Mesenchymal stem cell (in vitro differentiated cells and primary cell): Measurements from ENCODE around the gene CLNK.

Experiments
- DNase-seq: peaks from one replicate; pipeline ENCODE4 v3.0.0-alpha.2; 2013
- H2AFZ ChIP-seq: one replicate; pipeline ENCODE4 v1.6.1; 2013; ENCODE audit warnings: low read depth, mild to moderate bottlenecking, control low read depth, inconsistent platforms, low read length, moderate library complexity
- H2AK5ac ChIP-seq: 2 replicates; pipeline ENCODE4 v1.6.1; 2013; ENCODE audit warnings: low read length, moderate library complexity, mild to moderate bottlenecking, inconsistent platforms; ENCODE audit not compliant: severe bottlenecking
- H2BK120ac ChIP-seq: one replicate; pipeline ENCODE4 v1.6.1; 2013; ENCODE audit warnings: low read depth, mild to moderate bottlenecking, inconsistent platforms, low read length, moderate library complexity
- H2BK12ac ChIP-seq, 2 experiments: one replicate each; pipeline ENCODE4 v1.6.1; 2013; ENCODE audit warnings: inconsistent platforms in 2 of 2, low read length in 2 of 2, mild to moderate bottlenecking in 2 of 2, moderate library complexity in 2 of 2, control low read depth in 1 of 2
- H2BK15ac ChIP-seq: one replicate; pipeline ENCODE4 v1.6.1; 2013; ENCODE audit warnings: mild to moderate bottlenecking, low read depth, inconsistent platforms; ENCODE audit not compliant: poor library complexity, severe bottlenecking
- H2BK5ac ChIP-seq: 2 replicates; pipeline ENCODE4 v1.6.1; 2013; ENCODE audit warnings: low read depth, mild to moderate bottlenecking, low read length, control low read depth, inconsistent platforms; ENCODE audit not compliant: poor library complexity, severe bottlenecking
- H3K14ac ChIP-seq, 2 experiments: one replicate each; pipeline ENCODE4 v1.6.1; 2013; ENCODE audit warnings: inconsistent platforms in 2 of 2, low read length in 2 of 2, control low read depth in 1 of 2, mild to moderate bottlenecking in 1 of 2, moderate library complexity in 1 of 2
- H3K18ac ChIP-seq, 2 experiments: one replicate each; pipeline ENCODE4 v1.6.1; 2013; ENCODE audit warnings: inconsistent platforms in 2 of 2, low read length in 2 of 2, control low read depth in 1 of 2, low read depth in 1 of 2, mild to moderate bottlenecking in 1 of 2
- H3K23ac ChIP-seq, 2 experiments: one replicate each; pipeline ENCODE4 v1.6.1; 2013; ENCODE audit warnings: inconsistent platforms in 2 of 2, low read length in 2 of 2, mild to moderate bottlenecking in 2 of 2, moderate library complexity in 2 of 2, control low read depth in 1 of 2
- H3K27ac ChIP-seq: 2 replicates; pipeline ENCODE4 v1.5.1; 2013; ENCODE audit warnings: mild to moderate bottlenecking, moderate library complexity, low read length, control low read depth, inconsistent platforms; ENCODE audit not compliant: poor library complexity, severe bottlenecking
- H3K27me3 ChIP-seq, 2 experiments: 2 replicates each; pipeline versions ENCODE4 v1.6.1 to v1.7.0; 2013; ENCODE audit warnings: low read length in 2 of 2, mild to moderate bottlenecking in 2 of 2, moderate library complexity in 2 of 2, control low read depth in 1 of 2, inconsistent platforms in 1 of 2; ENCODE audit not compliant: control insufficient read depth in 1 of 2, insufficient read depth in 1 of 2
- H3K36me3 ChIP-seq, 2 experiments: 2 replicates each; pipeline versions ENCODE4 v1.6.1 to v1.7.0; 2013; ENCODE audit warnings: low read length in 2 of 2, control low read depth in 1 of 2, inconsistent platforms in 1 of 2, low read depth in 1 of 2, mild to moderate bottlenecking in 1 of 2; ENCODE audit not compliant: insufficient read depth in 2 of 2, control insufficient read depth in 1 of 2
- H3K4ac ChIP-seq, 2 experiments: one replicate each; pipeline ENCODE4 v1.6.1; 2013; ENCODE audit warnings: inconsistent platforms in 2 of 2, low read length in 2 of 2, mild to moderate bottlenecking in 2 of 2, moderate library complexity in 2 of 2, control low read depth in 1 of 2, low read depth in 1 of 2
- H3K4me1 ChIP-seq: 2 replicates; pipeline ENCODE4 v1.6.1; 2013; ENCODE audit warnings: low read depth, low read length, control low read depth; ENCODE audit not compliant: control insufficient read depth, insufficient read depth
- H3K4me2 ChIP-seq: 2 replicates; pipeline ENCODE4 v1.6.1; 2013; ENCODE audit warnings: low read length, mild to moderate bottlenecking, inconsistent platforms; ENCODE audit not compliant: poor library complexity, severe bottlenecking
- H3K4me3 ChIP-seq, 2 experiments: 2 replicates each; pipeline versions ENCODE4 v1.5.1 to v1.7.0; 2013; ENCODE audit warnings: low read length in 2 of 2, mild to moderate bottlenecking in 2 of 2, control low read depth in 1 of 2, low read depth in 1 of 2; ENCODE audit not compliant: insufficient read depth in 1 of 2
- H3K79me1 ChIP-seq: replicated peaks from 2 replicates; pipeline ENCODE4 v1.6.1; 2013; ENCODE audit warnings: mild to moderate bottlenecking, control low read depth, low read length, inconsistent platforms; ENCODE audit not compliant: poor library complexity, severe bottlenecking
- H3K9ac ChIP-seq: 2 replicates; pipeline ENCODE4 v1.7.0; 2013; ENCODE audit warnings: mild to moderate bottlenecking, low read length, moderate library complexity
- H3K9me3 ChIP-seq: 2 replicates; pipeline ENCODE4 v1.7.0; 2013; ENCODE audit warnings: mild to moderate bottlenecking, low read length; ENCODE audit not compliant: control insufficient read depth
- H4K8ac ChIP-seq: one replicate; pipeline ENCODE4 v1.6.1; 2013; ENCODE audit warnings: inconsistent platforms, mild to moderate bottlenecking, low read length, moderate library complexity
- H4K91ac ChIP-seq: one replicate; pipeline ENCODE4 v1.6.1; 2013; ENCODE audit warnings: mild to moderate bottlenecking, low read length, inconsistent platforms
- WGBS: methylation state at CpG from one replicate; pipeline ENCODE4 v1.1.7; 2013; ENCODE audit warnings: mixed read lengths; 5-methylcytosine and 5-hydroxymethylcytosine counted together

The CLNK gene

GRCh38 chr4:10721616-10722015 lies 37.0 kb upstream of the CLNK start:
- no peak overlapping the region for H3K4ac ChIP-seq
- no peaks in the 10 kb centered on the region for H3K79me1 ChIP-seq
- H2BK15ac ChIP-seq = no peak overlapping the region
- H3K36me3 ChIP-seq = no peaks in the 10 kb centered on the region
- H3K9me3 ChIP-seq = no peaks in the 10 kb centered on the region
- H2BK120ac ChIP-seq = no peak overlapping the region
- H3K27me3 ChIP-seq = no peaks in the 10 kb centered on the region
- no peak overlapping the region for H3K9ac ChIP-seq
- H3K14ac ChIP-seq = no peak overlapping the region
- H2AK5ac ChIP-seq = no peak overlapping the region
- H3K4me2 ChIP-seq = no peak overlapping the region
- H3K23ac ChIP-seq = no peak overlapping the region
- no peak overlapping the region for H2AFZ ChIP-seq
- H2BK12ac ChIP-seq = no peak overlapping the region
- no peak overlapping the region for H3K18ac ChIP-seq
- no peak overlapping the region for H3K4me3 ChIP-seq
- DNase-seq = no peak
- no peaks in the 10 kb centered on the region for H3K4me1 ChIP-seq
- H4K8ac ChIP-seq = no peak overlapping the region
- no peak overlapping the region for H4K91ac ChIP-seq
- no peak overlapping the region for H2BK5ac ChIP-seq
- H3K27ac ChIP-seq = no peak overlapping the region
- 92% methylated on average over 3 of the region's 4 CpGs for WGBS

GRCh38 chr4:10716163-10716562 lies 31.6 kb upstream of the CLNK start:
- no peak overlapping the region for H3K9ac ChIP-seq
- H2BK120ac ChIP-seq = no peak overlapping the region
- no peak for DNase-seq
- H2BK15ac ChIP-seq = no peak overlapping the region
- H3K18ac ChIP-seq = no peak overlapping the region
- no peaks in the 10 kb centered on the region for H3K79me1 ChIP-seq
- H3K23ac ChIP-seq = no peak overlapping the region
- no peak overlapping the region for H3K4ac ChIP-seq
- H3K4me1 ChIP-seq = no peaks in the 10 kb centered on the region
- H4K8ac ChIP-seq = no peak overlapping the region
- no peaks in the 10 kb centered on the region for H3K27me3 ChIP-seq
- no peak overlapping the region for H3K27ac ChIP-seq
- no peak overlapping the region for H3K4me2 ChIP-seq
- H3K4me3 ChIP-seq = no peak overlapping the region
- no peak overlapping the region for H4K91ac ChIP-seq
- H2BK12ac ChIP-seq = no peak overlapping the region
- WGBS = no CpG with 5 or more reads among the region's 2 CpGs
- H2BK5ac ChIP-seq = no peak overlapping the region
- H3K9me3 ChIP-seq = peaks cover 6% of the 10 kb centered on the region
- H3K36me3 ChIP-seq = no peaks in the 10 kb centered on the region
- no peak overlapping the region for H2AFZ ChIP-seq
- no peak overlapping the region for H2AK5ac ChIP-seq
- H3K14ac ChIP-seq = no peak overlapping the region

GRCh38 chr4:10715696-10716095 lies 31.1 kb upstream of the CLNK start:
- Histone ChIP-seq H3K36me3 (no peaks in the 10 kb centered on the region), H3K27me3 (no peaks in the 10 kb centered on the region), H3K4me2 (no peak overlapping the region), H3K9ac (no peak overlapping the region), H2AFZ (no peak overlapping the region), H3K18ac (no peak overlapping the region), H3K4me1 (no peaks in the 10 kb centered on the region), H3K79me1 (no peaks in the 10 kb centered on the region), H3K4ac (no peak overlapping the region), H2BK12ac (no peak overlapping the region), H4K8ac (no peak overlapping the region), H3K14ac (no peak overlapping the region), H3K27ac (no peak overlapping the region), H2BK15ac (no peak overlapping the region), H2BK5ac (no peak overlapping the region), H3K9me3 (peaks cover 6% of the 10 kb centered on the region), H3K4me3 (no peak overlapping the region), H2AK5ac (no peak overlapping the region), H3K23ac (no peak overlapping the region), H2BK120ac (no peak overlapping the region), H4K91ac (no peak overlapping the region)
- WGBS = 17% methylated on average over 4 of the region's 5 CpGs
- peak; percentile 29 for DNase-seq

- Histone ChIP-seq H2BK5ac (no peak overlapping the region), H3K9me3 (peaks cover 6% of the 10 kb centered on the region), H3K23ac (no peak overlapping the region), H3K9ac (no peak overlapping the region), H3K27me3 (no peaks in the 10 kb centered on the region), H2BK12ac (no peak overlapping the region), H3K79me1 (no peaks in the 10 kb centered on the region), H3K4me3 (no peak overlapping the region), H4K8ac (no peak overlapping the region), H2BK15ac (no peak overlapping the region), H3K4ac (no peak overlapping the region), H2AK5ac (no peak overlapping the region), H3K14ac (no peak overlapping the region), H2AFZ (no peak overlapping the region), H3K27ac (no peak overlapping the region), H3K4me2 (no peak overlapping the region), H3K18ac (no peak overlapping the region), H3K4me1 (no peaks in the 10 kb centered on the region), H2BK120ac (no peak overlapping the region), H3K36me3 (no peaks in the 10 kb centered on the region), H4K91ac (no peak overlapping the region)
- WGBS = 100% methylated on average over 2 of the region's 4 CpGs
- no peak for DNase-seq
Observed at GRCh38 chr4:10715135-10715534, 30.6 kb upstream of the CLNK start.
